NCI-H82 treated with DMSO at 0.1 percent for 48 hours (cell line): ENCODE results near the gene BEST3.
A peak's percentile ranks its signal among the peaks of the same experiment; 100 is the strongest.

ENCODE experiments used
- DNase-seq: peaks from one replicate; lab custom pipeline; 2025; ENCODE audit not compliant: unreplicated experiment; lab: John Stamatoyannopoulos, UW

BEST3 gene

GRCh38 chr12:69698769-69699540 is at the start of gene BEST3:
Gene BEST3 (minus strand): TSS chr12:69699303. CDS start chr12:69697798, 1,505 bp downstream.
- DNase-seq, result no peak

- DNase-seq, result no peak
These were observed 45.0 kb upstream of the BEST3 start for GRCh38 chr12:69744109-69744508.

GRCh38 chr12:69739287-69740191 is 40.4 kb upstream of the BEST3 start:
- DNase-seq, result peak; percentile 63

- peak; percentile 40 for DNase-seq
These were observed 39.5 kb upstream of the BEST3 start, which contains the start of gene RAB3IP for GRCh38 chr12:69738351-69739286. Gene RAB3IP (plus strand): TSS chr12:69738860. CDS start chr12:69755409, 16,549 bp downstream.

- no peak for DNase-seq
These were observed 34.5 kb upstream of the BEST3 start for GRCh38 chr12:69733638-69734037.

GRCh38 chr12:69732088-69732487 is 33.0 kb upstream of the BEST3 start:
- no peak for DNase-seq

- no peak for DNase-seq
These were observed 27.8 kb upstream of the BEST3 start for GRCh38 chr12:69726922-69727321.

GRCh38 chr12:69720750-69721149 is 21.6 kb upstream of the BEST3 start:
- DNase-seq, result no peak

GRCh38 chr12:69719336-69720316 is 20.5 kb upstream of the BEST3 start:
- DNase-seq, result no peak

GRCh38 chr12:69714542-69714941 is 15.4 kb upstream of the BEST3 start:
- no peak for DNase-seq

GRCh38 chr12:69712826-69713225 is 13.7 kb upstream of the BEST3 start:
- no peak for DNase-seq

- no peak for DNase-seq
These were observed 9.5 kb upstream of the BEST3 start for GRCh38 chr12:69708649-69709048.

GRCh38 chr12:69704357-69704756 is 5.3 kb upstream of the BEST3 start:
- no peak for DNase-seq

- DNase-seq, result no peak
These were observed 4.1 kb upstream of the BEST3 start for GRCh38 chr12:69703146-69703642.

GRCh38 chr12:69701826-69702225 is 2.7 kb upstream of the BEST3 start:
- DNase-seq, result no peak

- no peak for DNase-seq
These were observed 1.0 kb downstream of the BEST3 start for GRCh38 chr12:69698054-69698453.

- DNase-seq, result no peak
These were observed 5.0 kb downstream of the BEST3 start for GRCh38 chr12:69694123-69694522.

- DNase-seq, result no peak
These were observed 9.5 kb downstream of the BEST3 start for GRCh38 chr12:69689638-69690037.
